Naive B cell (primary cell): Measurements from ENCODE around the gene ETF1. TPM values are rescaled to one million over a fixed set of nuclear protein-coding genes. Genes with fewer than 3 reads are reported as not detected.

ENCODE experiments used
- ATAC-seq, 2 donors: fragments of 150-1000 bp; cut with Tn5 transposase; 2 replicates each; pipeline ENCODE4 v1.10.0; 2021; ENCODE audit warnings: low read depth in 2 of 2, mild to moderate bottlenecking in 2 of 2, moderate library complexity in 2 of 2
- DNase-seq: peaks from one replicate; pipeline ENCODE4 v3.0.0; 2022
- H3K27ac Mint-ChIP-seq, 6 donors: one replicate each; pipeline ENCODE4 v1.8.0; 2020 to 2022; ENCODE audit warnings: mild to moderate bottlenecking in 6 of 6, mixed read lengths in 6 of 6, moderate library complexity in 5 of 6, inconsistent platforms in 2 of 6
- H3K27me3 Mint-ChIP-seq, 3 donors: one replicate each; pipeline ENCODE4 v1.8.0; 2021 to 2022; ENCODE audit warnings: mixed read lengths in 3 of 3, mild to moderate bottlenecking in 1 of 3
- H3K36me3 Mint-ChIP-seq, 2 donors: one replicate each; pipeline ENCODE4 v1.8.0; 2020 to 2022; ENCODE audit warnings: mixed read lengths in 2 of 2, inconsistent platforms in 1 of 2, mild to moderate bottlenecking in 1 of 2
- H3K4me1 Mint-ChIP-seq, 3 donors: one replicate each; pipeline ENCODE4 v1.8.0; 2020 to 2022; ENCODE audit warnings: mixed read lengths in 3 of 3, inconsistent platforms in 1 of 3, mild to moderate bottlenecking in 1 of 3, moderate library complexity in 1 of 3
- H3K4me3 Mint-ChIP-seq, 8 donors: one replicate each; pipeline ENCODE4 v1.8.0; 2020 to 2022; ENCODE audit warnings: mild to moderate bottlenecking in 8 of 8, mixed read lengths in 8 of 8, moderate library complexity in 8 of 8, inconsistent platforms in 2 of 8
- H3K9me3 Mint-ChIP-seq, 7 donors: one replicate each; pipeline ENCODE4 v1.8.0; 2020 to 2022; ENCODE audit warnings: mixed read lengths in 7 of 7, mild to moderate bottlenecking in 5 of 7, inconsistent platforms in 2 of 7, moderate library complexity in 1 of 7
- polyA plus RNA-seq, 6 donors: library from polyadenylated mRNA; unstranded; fragments of 300-500 nt; fragmentation: Illumina TruSeq; gene quantifications; one replicate each; pipeline ENCODE4 v1.2.3, GENCODE V29; 2021; ENCODE audit warnings: low read depth in 6 of 6

The ETF1 gene
- polyA plus RNA-seq, 6 donors from 2014 or later: 18.4 to 35.0 (median 30.7) TPM

DNA sequence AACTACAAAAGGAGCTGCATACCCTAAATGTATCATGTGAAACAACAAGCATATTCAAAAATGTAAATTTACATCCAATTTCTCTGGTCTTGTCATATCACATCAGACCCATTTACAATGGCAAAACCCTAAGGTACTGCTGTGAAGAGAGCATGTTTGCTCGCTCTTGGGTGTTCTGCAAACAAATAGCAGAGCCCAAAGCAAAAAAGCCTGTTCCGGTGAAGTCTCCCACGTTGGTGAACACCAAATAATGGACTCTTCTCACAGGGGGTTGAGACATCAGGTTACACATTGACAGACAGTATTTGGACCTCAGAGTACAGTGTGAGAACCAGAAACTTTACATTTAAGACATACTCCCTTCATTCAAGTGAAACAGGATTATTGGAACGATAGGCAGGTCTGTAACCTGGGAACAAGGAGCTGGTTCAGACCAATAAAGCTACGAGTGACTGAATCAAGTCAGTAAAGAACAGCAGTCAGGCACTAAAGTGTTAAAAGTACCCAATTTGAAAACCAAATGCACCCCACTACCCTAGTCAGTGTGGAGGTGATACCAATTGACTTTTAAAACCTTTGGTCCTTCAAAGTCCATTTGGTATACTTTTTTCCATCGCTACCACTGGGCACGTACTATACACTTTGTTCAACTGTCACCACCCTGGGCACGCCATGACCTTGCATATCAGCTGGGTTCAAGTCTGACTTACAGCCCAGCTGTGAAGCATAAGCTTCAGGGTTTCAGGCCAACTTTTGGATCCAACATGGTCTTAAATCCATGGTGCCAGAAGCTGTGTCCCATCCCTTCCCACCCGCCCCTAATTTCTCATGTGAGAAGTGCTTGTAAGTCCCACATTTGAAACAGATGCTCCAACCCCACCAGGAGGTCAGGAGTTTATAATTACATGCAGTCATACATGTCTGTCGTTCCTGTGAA lies 36.4 kb downstream of the ETF1 start:
- DNase-seq: no peak
- Mint-ChIP-seq H3K4me3 (no peak overlapping the region), H3K27ac (no peak overlapping the region), H3K27me3 (no peaks in the 10 kb centered on the region), H3K4me1 (no peaks in the 10 kb centered on the region), H3K9me3 (no peaks in the 10 kb centered on the region), H3K36me3 (peaks cover 20 to 22% of the 10 kb centered on the region in 2 donors)
- no peak for ATAC-seq

DNA sequence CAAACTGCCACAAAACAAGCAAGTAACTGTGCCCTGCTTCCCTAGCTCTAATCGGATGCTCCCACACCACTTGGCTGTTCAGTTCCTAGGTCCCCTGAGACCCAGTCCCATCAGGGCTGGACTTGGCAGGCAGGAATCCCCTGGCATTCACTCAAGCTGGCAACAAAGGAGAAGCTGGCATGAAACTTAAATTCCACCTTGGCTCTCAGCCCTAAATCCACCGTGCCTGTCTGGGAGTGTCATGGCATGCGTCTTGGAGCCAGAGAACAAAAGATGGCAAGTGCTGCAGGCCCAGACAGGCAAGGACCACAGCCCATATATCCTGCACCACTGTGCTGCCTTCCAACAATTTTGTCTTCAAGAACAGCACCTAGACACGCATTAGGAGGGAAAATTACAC lies 38.2 kb downstream of the ETF1 start:
- peak overlapping the region in 4 of 6 donors; percentile 4 to 50 (median 38) for H3K27ac Mint-ChIP-seq
- no peaks in the 10 kb centered on the region for H3K4me1 Mint-ChIP-seq
- H3K4me3 Mint-ChIP-seq: no peak overlapping the region
- no peaks in the 10 kb centered on the region for H3K9me3 Mint-ChIP-seq
- DNase-seq (no peak), ATAC-seq (no peak)
- no peaks in the 10 kb centered on the region for H3K27me3 Mint-ChIP-seq
- H3K36me3 Mint-ChIP-seq: peaks cover 7 to 15% of the 10 kb centered on the region in 2 donors

DNA sequence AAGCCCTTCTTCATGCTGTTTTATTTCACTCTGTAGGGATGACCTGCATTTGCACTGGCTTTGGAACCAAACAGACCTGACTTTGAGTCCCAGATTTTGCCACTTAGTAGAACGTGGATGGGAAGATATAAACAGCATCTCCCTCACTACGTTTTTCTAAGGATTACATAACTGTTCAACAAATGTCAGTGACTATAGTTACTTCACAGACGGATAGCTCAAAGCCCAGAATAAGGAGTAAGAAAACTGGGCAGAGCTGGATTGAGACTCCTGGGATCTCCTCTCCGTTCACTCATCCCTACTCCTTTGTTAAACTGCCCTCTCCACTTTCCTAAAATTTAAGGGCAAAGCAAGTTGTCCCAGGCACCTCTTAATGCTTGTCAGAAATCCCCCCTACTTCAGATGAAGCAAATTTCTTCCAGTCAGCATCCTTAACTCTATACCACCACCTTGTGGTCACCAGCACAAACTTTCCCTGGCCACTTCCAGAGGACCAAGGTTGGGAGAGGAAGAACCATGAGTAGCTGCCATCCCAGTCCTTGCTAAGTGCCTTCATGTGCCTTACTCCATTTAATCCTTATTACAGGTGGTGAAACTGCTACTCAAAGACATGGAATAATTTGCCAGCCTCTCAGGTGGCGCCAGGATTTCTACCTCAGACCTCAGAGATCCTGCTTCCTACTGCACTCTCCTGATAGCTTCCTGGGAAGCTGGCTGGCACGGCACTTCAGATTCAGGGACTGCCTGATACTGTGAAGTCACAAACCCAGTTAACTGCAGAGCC lies 39.4 kb downstream of the ETF1 start:
- Mint-ChIP-seq H3K4me3 (peak overlapping the region in 1 of 8 donors; percentile 19), H3K9me3 (no peaks in the 10 kb centered on the region), H3K27me3 (no peaks in the 10 kb centered on the region), H3K36me3 (peaks cover under 1 to 10% of the 10 kb centered on the region in 2 donors), H3K27ac (peak overlapping the region in 2 of 6 donors; percentile 4 to 86), H3K4me1 (no peaks in the 10 kb centered on the region)
- peak; percentile 78 to 80 for ATAC-seq
- peak; percentile 46 for DNase-seq

DNA sequence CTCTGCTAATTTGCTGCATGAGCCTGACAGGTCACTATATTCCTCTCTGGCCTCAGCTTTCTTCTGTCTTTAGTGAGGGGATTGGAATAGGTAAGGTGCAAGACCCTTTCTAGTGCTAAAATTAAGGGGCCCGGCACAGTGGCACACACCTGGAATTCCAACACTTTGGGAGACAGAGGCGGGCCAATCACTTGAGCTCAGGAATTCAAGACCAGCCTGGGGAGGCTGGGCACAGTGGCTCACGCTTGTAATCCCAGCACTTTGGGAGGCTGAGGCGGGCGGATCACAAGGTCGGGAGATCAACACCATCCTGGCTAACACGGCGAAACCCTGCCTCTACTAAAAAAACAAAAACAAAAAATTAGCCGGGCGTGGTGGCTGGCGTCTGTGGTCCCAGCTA lies 40.5 kb downstream of the ETF1 start:
- ATAC-seq: no peak
- no peak overlapping the region for H3K27ac Mint-ChIP-seq
- no peak for DNase-seq
- H3K36me3 Mint-ChIP-seq: peaks cover 0 to 4% of the 10 kb centered on the region in 2 donors
- H3K4me3 Mint-ChIP-seq: no peak overlapping the region
- H3K27me3 Mint-ChIP-seq: no peaks in the 10 kb centered on the region
- H3K4me1 Mint-ChIP-seq: no peaks in the 10 kb centered on the region
- peaks cover 0 to 2% (median 0%) of the 10 kb centered on the region in 7 donors for H3K9me3 Mint-ChIP-seq

GRCh38 chr5:138502121-138502520 lies 40.9 kb downstream of the ETF1 start:
- Mint-ChIP-seq H3K4me1 (no peaks in the 10 kb centered on the region), H3K4me3 (no peak overlapping the region), H3K9me3 (peaks cover 0 to 2% (median 0%) of the 10 kb centered on the region in 7 donors), H3K27me3 (no peaks in the 10 kb centered on the region), H3K27ac (peak overlapping the region in 1 of 6 donors; percentile 42), H3K36me3 (peaks cover 0 to under 1% of the 10 kb centered on the region in 2 donors)
- DNase-seq (no peak), ATAC-seq (no peak)

DNA sequence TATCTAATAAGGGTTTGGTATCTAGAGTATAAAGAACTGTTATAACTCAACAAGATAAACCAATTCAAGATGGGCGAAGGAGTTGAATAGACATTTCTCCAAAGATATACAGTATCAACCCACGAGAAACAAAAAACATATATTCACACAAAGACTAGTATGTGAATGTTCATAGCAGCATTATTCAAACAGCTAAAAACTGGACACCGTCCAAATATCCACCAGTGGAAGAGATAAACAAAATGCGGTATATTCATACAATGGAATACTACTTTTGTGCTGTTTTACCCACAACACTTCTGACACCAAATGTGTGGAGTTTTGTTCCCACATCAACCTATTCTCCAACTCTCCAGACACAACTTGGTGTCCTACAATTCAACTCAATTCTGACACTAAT lies 44.7 kb downstream of the ETF1 start:
- no peak overlapping the region for H3K27ac Mint-ChIP-seq
- no peak for DNase-seq
- peaks cover 0 to 1% (median 0%) of the 10 kb centered on the region in 3 donors for H3K4me1 Mint-ChIP-seq
- no peak overlapping the region for H3K4me3 Mint-ChIP-seq
- H3K9me3 Mint-ChIP-seq: peaks cover 0 to 2% (median 0%) of the 10 kb centered on the region in 7 donors
- H3K36me3 Mint-ChIP-seq: no peaks in the 10 kb centered on the region
- H3K27me3 Mint-ChIP-seq: peaks cover 0 to 12% (median 5%) of the 10 kb centered on the region in 3 donors
- no peak for ATAC-seq

GRCh38 chr5:138495351-138495750 lies 47.7 kb downstream of the ETF1 start:
- ATAC-seq: no peak
- Mint-ChIP-seq H3K4me1 (peaks cover 7 to 21% (median 10%) of the 10 kb centered on the region in 3 donors), H3K27ac (no peak overlapping the region), H3K36me3 (no peaks in the 10 kb centered on the region), H3K9me3 (peaks cover 0 to 2% (median 0%) of the 10 kb centered on the region in 7 donors), H3K27me3 (peaks cover 10 to 27% (median 16%) of the 10 kb centered on the region in 3 donors), H3K4me3 (peak overlapping the region in 1 of 8 donors; percentile 27)
- no peak for DNase-seq

GRCh38 chr5:138492560-138493045 lies 50.4 kb downstream of the ETF1 start:
- DNase-seq: no peak
- Mint-ChIP-seq H3K4me1 (peaks cover 7 to 21% (median 10%) of the 10 kb centered on the region in 3 donors), H3K9me3 (no peaks in the 10 kb centered on the region), H3K27me3 (peaks cover 15 to 42% (median 31%) of the 10 kb centered on the region in 3 donors), H3K27ac (peak overlapping the region in 2 of 6 donors; percentile 32 to 72), H3K36me3 (no peaks in the 10 kb centered on the region), H3K4me3 (peak overlapping the region; percentile 87 to 95 (median 90))
- no peak for ATAC-seq

GRCh38 chr5:138491669-138492559 lies 51.1 kb downstream of the ETF1 start:
- ATAC-seq (peak; percentile 98 to 99), DNase-seq (peak; percentile 82)
- H3K27me3 Mint-ChIP-seq: peaks cover 15 to 42% (median 31%) of the 10 kb centered on the region in 3 donors
- peak overlapping the region; percentile 87 to 95 (median 90) for H3K4me3 Mint-ChIP-seq
- no peaks in the 10 kb centered on the region for H3K36me3 Mint-ChIP-seq
- peaks cover 7 to 21% (median 10%) of the 10 kb centered on the region in 3 donors for H3K4me1 Mint-ChIP-seq
- no peaks in the 10 kb centered on the region for H3K9me3 Mint-ChIP-seq
- H3K27ac Mint-ChIP-seq: peak overlapping the region in 1 of 6 donors; percentile 32

GRCh38 chr5:138491284-138491648 lies 51.8 kb downstream of the ETF1 start:
- Mint-ChIP-seq H3K27me3 (peaks cover 15 to 48% (median 31%) of the 10 kb centered on the region in 3 donors), H3K4me3 (peak overlapping the region; percentile 27 to 87 (median 56)), H3K9me3 (no peaks in the 10 kb centered on the region), H3K4me1 (peaks cover 7 to 21% (median 10%) of the 10 kb centered on the region in 3 donors), H3K27ac (no peak overlapping the region), H3K36me3 (no peaks in the 10 kb centered on the region)
- no peak for ATAC-seq
- DNase-seq: no peak

GRCh38 chr5:138490648-138491283 lies 52.3 kb downstream of the ETF1 start:
- no peaks in the 10 kb centered on the region for H3K9me3 Mint-ChIP-seq
- DNase-seq (no peak), ATAC-seq (no peak)
- peak overlapping the region; percentile 5 to 87 (median 55) for H3K4me3 Mint-ChIP-seq
- H3K36me3 Mint-ChIP-seq: no peaks in the 10 kb centered on the region
- peaks cover 15 to 48% (median 31%) of the 10 kb centered on the region in 3 donors for H3K27me3 Mint-ChIP-seq
- peak overlapping the region in 1 of 6 donors; percentile 77 for H3K27ac Mint-ChIP-seq
- peaks cover 7 to 21% (median 10%) of the 10 kb centered on the region in 3 donors for H3K4me1 Mint-ChIP-seq

- Mint-ChIP-seq H3K9me3 (no peaks in the 10 kb centered on the region), H3K27ac (no peak overlapping the region), H3K4me3 (no peak overlapping the region), H3K4me1 (peaks cover 7 to 21% (median 10%) of the 10 kb centered on the region in 3 donors), H3K36me3 (no peaks in the 10 kb centered on the region), H3K27me3 (peaks cover 9 to 47% (median 34%) of the 10 kb centered on the region in 3 donors)
- ATAC-seq (no peak), DNase-seq (no peak)
These were observed 53.4 kb downstream of the ETF1 start for GRCh38 chr5:138489683-138490061.
